Gastroesophageal sphincter (tissue), 4 donors: ENCODE measurements around the gene ZBTB46. TPM values are rescaled to one million over a fixed set of nuclear protein-coding genes. Genes with fewer than 3 reads are reported as not detected.

ENCODE experiments used
- ATAC-seq: fragments of 150-250 bp; one replicate; pipeline ENCODE4 v1.9.1; 2016; ENCODE audit warnings: mild to moderate bottlenecking, moderate library complexity
- H3K27ac ChIP-seq, 4 donors: fragments of 200-600 bp; sonication (generic) in 3 of 4; 1 replicate in 3 of 4; 2 replicates in 1 of 4; pipeline ENCODE4 v1.5.1; 2016 to 2019
- H3K27me3 ChIP-seq: fragments of 200-600 bp; sonication (generic); one replicate; pipeline ENCODE4 v1.5.1; 2019
- H3K36me3 ChIP-seq, 2 donors: fragments of 200-600 bp; sonication (generic); one replicate each; pipeline ENCODE4 v1.5.1; 2019; ENCODE audit warnings: control low read depth in 1 of 2
- H3K4me1 ChIP-seq, 3 donors: fragments of 200-600 bp; sonication (generic); 1 replicate in 2 of 3; 2 replicates in 1 of 3; pipeline ENCODE4 v1.5.1; 2016 to 2019; ENCODE audit warnings: control low read depth in 2 of 3
- H3K4me3 ChIP-seq, 2 donors: fragments of 200-600 bp; sonication (generic); one replicate each; pipeline ENCODE4 v1.5.1; 2019; ENCODE audit warnings: mild to moderate bottlenecking in 1 of 2, moderate library complexity in 1 of 2
- H3K9me3 ChIP-seq, 3 donors: fragments of 200-600 bp; sonication (generic); one replicate each; pipeline ENCODE4 v1.5.1; 2017 to 2019; ENCODE audit warnings: control low read depth in 2 of 3
- EP300 ChIP-seq: sonication (generic); formaldehyde crosslinking; IDR thresholded peaks from one replicate; pipeline ENCODE4 v1.6.1; 2017; ENCODE audit warnings: antibody characterized with exemption, mild to moderate bottlenecking
- POLR2A ChIP-seq, 2 donors: fragments of 450-650 bp; IDR thresholded peaks; one replicate each; pipeline ENCODE4 v1.6.1; 2017; ENCODE audit warnings: antibody characterized with exemption in 2 of 2, mild to moderate bottlenecking in 2 of 2, moderate library complexity in 1 of 2
- POLR2AphosphoS5 ChIP-seq: sonication (generic); formaldehyde crosslinking; IDR thresholded peaks from one replicate; pipeline ENCODE4 v1.6.1; 2017; ENCODE audit warnings: antibody characterized with exemption
- WGBS, 2 donors: methylation state at CpG; one replicate each; pipeline ENCODE4 v1.1.5; 2018; ENCODE audit warnings: low coverage in 1 of 2; 5-methylcytosine and 5-hydroxymethylcytosine counted together
- total RNA-seq, 4 donors: library from RNA; depleted of rRNA; stranded (reverse); fragments of >200 nt; gene quantifications; one replicate each; pipeline ENCODE4 v1.1.0, GENCODE V29; 2016
- TF ChIP-seq, protein P1 (sequence below), 4 experiments: fragments of 200-600 bp in 2 of 4; fragments of 450-650 bp in 2 of 4; sonication (generic) in 1 of 4; IDR thresholded peaks; one replicate each; pipeline ENCODE4 v1.5.1; 2017 to 2019; ENCODE audit warnings: antibody characterized with exemption in 4 of 4, mild to moderate bottlenecking in 2 of 4, moderate library complexity in 2 of 4

Gene ZBTB46
- total RNA-seq, 4 donors from 2014 or later, result 8.1 to 13.8 (median 10.2) TPM

DNA sequence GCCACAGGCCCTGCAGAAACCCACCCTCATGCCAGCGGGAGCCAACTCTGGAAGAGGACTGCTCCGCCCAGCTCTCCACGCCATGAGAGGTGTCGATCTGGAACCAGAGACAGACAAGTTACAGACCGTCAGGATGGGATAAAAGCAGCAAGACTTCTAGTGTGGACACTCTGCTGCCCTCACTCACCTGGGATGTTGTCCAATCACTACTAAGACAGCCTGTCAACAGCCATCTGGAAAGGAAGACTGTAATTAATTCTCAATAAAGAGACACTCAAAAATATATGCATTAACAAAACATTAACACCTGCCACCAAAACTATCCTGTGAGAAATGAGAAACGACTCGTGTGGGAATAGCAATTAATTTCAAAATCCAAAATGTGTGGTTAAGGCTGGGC lies 63.2 kb downstream of the ZBTB46 start:
- Histone ChIP-seq H3K27me3 (no peaks in the 10 kb centered on the region), H3K4me3 (no peak overlapping the region), H3K4me1 (peaks cover 0 to 6% (median 0%) of the 10 kb centered on the region in 3 donors), H3K27ac (no peak overlapping the region), H3K36me3 (peaks cover 0 to 59% of the 10 kb centered on the region in 2 donors), H3K9me3 (no peaks in the 10 kb centered on the region)
- ATAC-seq, result no peak
- TF ChIP-seq EP300 (no peak), POLR2AphosphoS5 (no peak), POLR2A (IDR thresholded peaks at IDR 0.05) (no peak)
- TF ChIP-seq, protein P1, sequence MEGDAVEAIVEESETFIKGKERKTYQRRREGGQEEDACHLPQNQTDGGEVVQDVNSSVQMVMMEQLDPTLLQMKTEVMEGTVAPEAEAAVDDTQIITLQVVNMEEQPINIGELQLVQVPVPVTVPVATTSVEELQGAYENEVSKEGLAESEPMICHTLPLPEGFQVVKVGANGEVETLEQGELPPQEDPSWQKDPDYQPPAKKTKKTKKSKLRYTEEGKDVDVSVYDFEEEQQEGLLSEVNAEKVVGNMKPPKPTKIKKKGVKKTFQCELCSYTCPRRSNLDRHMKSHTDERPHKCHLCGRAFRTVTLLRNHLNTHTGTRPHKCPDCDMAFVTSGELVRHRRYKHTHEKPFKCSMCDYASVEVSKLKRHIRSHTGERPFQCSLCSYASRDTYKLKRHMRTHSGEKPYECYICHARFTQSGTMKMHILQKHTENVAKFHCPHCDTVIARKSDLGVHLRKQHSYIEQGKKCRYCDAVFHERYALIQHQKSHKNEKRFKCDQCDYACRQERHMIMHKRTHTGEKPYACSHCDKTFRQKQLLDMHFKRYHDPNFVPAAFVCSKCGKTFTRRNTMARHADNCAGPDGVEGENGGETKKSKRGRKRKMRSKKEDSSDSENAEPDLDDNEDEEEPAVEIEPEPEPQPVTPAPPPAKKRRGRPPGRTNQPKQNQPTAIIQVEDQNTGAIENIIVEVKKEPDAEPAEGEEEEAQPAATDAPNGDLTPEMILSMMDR (IDR thresholded peaks at IDR 0.05), result no peak
- WGBS, 2 donors, result 80 to 83% methylated on average over 3 of the region's 7 CpGs

DNA sequence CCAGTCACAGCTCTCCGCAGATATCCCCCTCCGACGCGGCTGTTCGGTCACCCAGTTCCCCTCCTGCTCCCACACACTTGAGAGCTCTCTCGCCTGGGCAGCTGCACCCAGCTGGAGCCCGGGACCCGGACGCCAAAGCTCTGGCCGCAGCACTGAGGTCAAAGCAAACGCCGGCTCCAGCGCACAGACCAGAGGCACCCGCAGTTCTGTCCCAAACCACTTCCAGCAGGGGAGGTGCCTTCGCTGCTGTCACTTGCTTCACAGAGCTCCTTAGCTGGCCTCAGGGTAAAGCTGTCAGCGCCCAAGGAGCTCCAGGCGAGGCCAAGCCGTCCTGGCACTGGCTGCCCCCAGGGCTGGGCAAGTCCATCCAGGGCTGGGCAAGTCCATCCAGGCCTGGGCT lies 63.6 kb downstream of the ZBTB46 start:
- Histone ChIP-seq H3K9me3 (no peaks in the 10 kb centered on the region), H3K36me3 (peaks cover 0 to 62% of the 10 kb centered on the region in 2 donors), H3K27me3 (no peaks in the 10 kb centered on the region), H3K4me1 (peaks cover 0 to 2% (median 0%) of the 10 kb centered on the region in 3 donors), H3K4me3 (no peak overlapping the region), H3K27ac (no peak overlapping the region)
- TF ChIP-seq EP300 (no peak), POLR2AphosphoS5 (no peak), POLR2A (IDR thresholded peaks at IDR 0.05) (no peak)
- TF ChIP-seq, protein P1 (IDR thresholded peaks at IDR 0.05), result no peak
- no peak for ATAC-seq
- WGBS, 2 donors, result 0% methylated on average over 1 of the region's 18 CpGs; no CpG with 5 or more reads in 1 of the 2 donors

DNA sequence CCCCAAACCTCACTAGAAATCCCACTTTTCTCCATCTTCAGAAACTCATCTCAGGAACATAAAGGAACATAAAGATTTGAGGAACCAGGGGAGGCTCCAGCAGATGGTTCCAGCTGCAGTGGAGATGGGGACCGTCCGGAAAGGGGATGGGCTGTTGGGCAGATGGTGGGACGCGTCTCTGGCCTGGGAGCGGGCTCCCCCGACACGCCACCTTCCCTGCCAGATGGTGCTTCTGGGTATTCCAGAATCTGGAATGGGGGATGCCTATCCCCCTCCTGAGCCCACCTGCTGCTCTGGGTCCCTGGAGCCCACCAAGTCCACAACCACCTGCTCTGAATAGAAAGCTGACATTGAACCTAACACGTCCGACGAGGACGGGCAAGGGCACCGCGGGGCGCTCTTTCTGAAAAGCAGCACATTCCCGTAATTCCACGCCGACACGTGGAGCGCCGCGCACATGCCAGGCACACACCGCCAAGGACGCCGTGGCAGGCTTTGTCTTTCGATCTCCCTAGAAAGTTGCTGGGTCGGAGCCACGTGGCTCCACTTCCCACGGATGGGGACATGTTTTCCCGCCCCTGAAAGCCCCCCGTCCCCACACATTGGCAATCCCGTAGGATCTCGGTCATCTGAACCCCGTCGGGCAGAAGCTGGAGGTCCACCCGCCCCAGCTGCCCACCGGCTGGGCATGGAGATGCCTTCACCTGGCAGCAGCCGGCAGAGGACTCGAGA lies 64.2 kb downstream of the ZBTB46 start:
- Histone ChIP-seq H3K27ac (no peak overlapping the region), H3K9me3 (no peaks in the 10 kb centered on the region), H3K27me3 (no peaks in the 10 kb centered on the region), H3K36me3 (peaks cover 0 to 62% of the 10 kb centered on the region in 2 donors), H3K4me1 (no peaks in the 10 kb centered on the region), H3K4me3 (no peak overlapping the region)
- TF ChIP-seq POLR2A (IDR thresholded peaks at IDR 0.05) (no peak), POLR2AphosphoS5 (no peak), EP300 (no peak)
- TF ChIP-seq, protein P1 (IDR thresholded peaks at IDR 0.05), result no peak
- ATAC-seq, result no peak
- 87 to 100% methylated on average over 1 to 17 of the region's 38 CpGs for WGBS, 2 donors

DNA sequence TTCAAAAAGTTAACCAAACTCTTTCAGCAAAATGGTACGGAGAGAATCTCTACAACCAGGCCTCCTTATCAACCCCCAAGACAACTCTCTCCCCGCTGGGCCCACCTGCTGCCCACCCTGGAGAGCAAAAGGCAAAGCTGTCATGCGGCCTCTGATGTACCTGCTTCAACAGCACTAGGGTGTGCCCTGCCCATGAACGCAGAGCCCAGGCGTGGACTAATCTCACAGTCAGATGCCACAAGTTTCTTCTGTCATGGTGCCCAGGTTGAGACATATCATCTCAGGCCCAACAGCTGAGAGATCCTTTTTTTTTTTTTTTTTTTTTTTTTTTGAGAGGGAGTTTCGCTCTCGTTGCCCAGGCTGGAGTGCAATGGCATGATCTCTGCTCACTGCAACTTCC lies 65.2 kb downstream of the ZBTB46 start:
- Histone ChIP-seq H3K36me3 (peaks cover 0 to 55% of the 10 kb centered on the region in 2 donors), H3K4me3 (no peak overlapping the region), H3K4me1 (no peaks in the 10 kb centered on the region), H3K9me3 (no peaks in the 10 kb centered on the region), H3K27me3 (no peaks in the 10 kb centered on the region), H3K27ac (no peak overlapping the region)
- no peak for ATAC-seq
- 80 to 88% methylated on average over 4 to 7 of the region's 7 CpGs for WGBS, 2 donors
- TF ChIP-seq, protein P1 (IDR thresholded peaks at IDR 0.05), result no peak
- TF ChIP-seq POLR2AphosphoS5, result no peak
- TF ChIP-seq EP300, result no peak
- no peak for TF ChIP-seq POLR2A (IDR thresholded peaks at IDR 0.05)
